T-helper 17 cell (primary cell): ENCODE results near the gene NLGN3. TPM values are rescaled to one million over a fixed set of nuclear protein-coding genes. Genes with fewer than 3 reads are reported as not detected.
"Not testable (repeated sequence)": the region's sequence is repeated elsewhere in the genome, so short reads cannot be mapped to it uniquely, and the experiment has no call there.

Source experiments
- ATAC-seq: fragments of 150-1000 bp; cut with Tn5 transposase; 2 replicates; pipeline ENCODE4 v1.10.0; 2021; ENCODE audit warnings: mild to moderate bottlenecking, moderate library complexity
- DNase-seq, 3 donors: peaks; one replicate each; pipeline versions ENCODE4 v3.0.0 to v3.0.0-alpha.2; 2020 to 2021
- H3K9me3 ChIP-seq: one replicate; pipeline ENCODE4 v1.7.0; 2013; ENCODE audit warnings: low read length, mild to moderate bottlenecking; ENCODE audit not compliant: control insufficient read depth, poor library complexity, severe bottlenecking
- H3K27ac Mint-ChIP-seq: one replicate; pipeline ENCODE4 v1.8.0; 2022; ENCODE audit warnings: mild to moderate bottlenecking, moderate library complexity, mixed read lengths
- H3K27me3 Mint-ChIP-seq: one replicate; pipeline ENCODE4 v1.8.0; 2022; ENCODE audit warnings: mixed read lengths
- H3K36me3 Mint-ChIP-seq: one replicate; pipeline ENCODE4 v1.8.0; 2022; ENCODE audit warnings: low read depth, mixed read lengths
- H3K4me1 Mint-ChIP-seq: one replicate; pipeline ENCODE4 v1.8.0; 2022; ENCODE audit warnings: mild to moderate bottlenecking, mixed read lengths
- H3K4me3 Mint-ChIP-seq: one replicate; pipeline ENCODE4 v1.8.0; 2022; ENCODE audit warnings: mild to moderate bottlenecking, moderate library complexity, mixed read lengths
- total RNA-seq, 4 donors: library from RNA in 2 of 4; stranded (reverse) in 2 of 4; gene quantifications; one replicate each; pipeline ENCODE4 v1.2.3 and lab custom pipeline; 2022 to 2026

Gene NLGN3
- total RNA-seq, 2 donors from 2014 or later: 2.9 to 4.2 TPM

- no peak for ATAC-seq
- Mint-ChIP-seq H3K27ac (no peak overlapping the region), H3K27me3 (no peaks in the 10 kb centered on the region), H3K4me3 (no peak overlapping the region), H3K4me1 (peaks cover 3% of the 10 kb centered on the region), H3K36me3 (no peaks in the 10 kb centered on the region)
- DNase-seq: no peak
- H3K9me3 ChIP-seq: no peaks in the 10 kb centered on the region
Measured at GRCh38 chrX:71167031-71167781, 22.6 kb downstream of the NLGN3 start.

GRCh38 chrX:71168134-71168533, 23.5 kb downstream of the NLGN3 start:
- Mint-ChIP-seq H3K27me3 (no peaks in the 10 kb centered on the region), H3K36me3 (no peaks in the 10 kb centered on the region), H3K4me1 (peaks cover 3% of the 10 kb centered on the region), H3K27ac (no peak overlapping the region), H3K4me3 (peak overlapping the region; percentile 15)
- DNase-seq: no peak
- ATAC-seq: no peak
- H3K9me3 ChIP-seq: no peaks in the 10 kb centered on the region

DNA sequence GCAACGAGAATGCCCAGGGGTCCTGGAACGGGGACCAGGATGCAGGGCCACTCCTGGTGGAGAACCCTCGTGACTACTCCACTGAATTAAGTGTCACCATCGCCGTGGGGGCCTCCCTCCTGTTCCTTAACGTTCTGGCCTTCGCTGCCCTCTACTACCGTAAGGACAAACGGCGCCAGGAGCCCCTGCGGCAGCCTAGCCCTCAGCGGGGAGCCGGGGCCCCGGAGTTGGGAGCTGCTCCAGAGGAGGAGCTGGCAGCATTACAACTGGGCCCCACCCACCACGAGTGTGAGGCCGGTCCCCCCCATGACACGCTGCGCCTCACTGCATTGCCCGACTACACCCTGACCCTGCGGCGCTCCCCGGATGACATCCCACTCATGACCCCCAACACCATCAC, 24.9 kb downstream of the NLGN3 start:
- H3K4me3 Mint-ChIP-seq: no peak overlapping the region
- DNase-seq (no peak), ATAC-seq (no peak)
- peaks cover 2% of the 10 kb centered on the region for H3K36me3 Mint-ChIP-seq
- H3K4me1 Mint-ChIP-seq: peaks cover 3% of the 10 kb centered on the region
- H3K9me3 ChIP-seq: no peaks in the 10 kb centered on the region
- H3K27ac Mint-ChIP-seq: no peak overlapping the region
- H3K27me3 Mint-ChIP-seq: no peaks in the 10 kb centered on the region

GRCh38 chrX:71170660-71171059, 26.0 kb downstream of the NLGN3 start:
- Mint-ChIP-seq H3K4me1 (peaks cover 3% of the 10 kb centered on the region), H3K27ac (no peak overlapping the region), H3K4me3 (no peak overlapping the region), H3K27me3 (no peaks in the 10 kb centered on the region), H3K36me3 (peaks cover 2% of the 10 kb centered on the region)
- no peaks in the 10 kb centered on the region for H3K9me3 ChIP-seq
- DNase-seq (no peak), ATAC-seq (no peak)

DNA sequence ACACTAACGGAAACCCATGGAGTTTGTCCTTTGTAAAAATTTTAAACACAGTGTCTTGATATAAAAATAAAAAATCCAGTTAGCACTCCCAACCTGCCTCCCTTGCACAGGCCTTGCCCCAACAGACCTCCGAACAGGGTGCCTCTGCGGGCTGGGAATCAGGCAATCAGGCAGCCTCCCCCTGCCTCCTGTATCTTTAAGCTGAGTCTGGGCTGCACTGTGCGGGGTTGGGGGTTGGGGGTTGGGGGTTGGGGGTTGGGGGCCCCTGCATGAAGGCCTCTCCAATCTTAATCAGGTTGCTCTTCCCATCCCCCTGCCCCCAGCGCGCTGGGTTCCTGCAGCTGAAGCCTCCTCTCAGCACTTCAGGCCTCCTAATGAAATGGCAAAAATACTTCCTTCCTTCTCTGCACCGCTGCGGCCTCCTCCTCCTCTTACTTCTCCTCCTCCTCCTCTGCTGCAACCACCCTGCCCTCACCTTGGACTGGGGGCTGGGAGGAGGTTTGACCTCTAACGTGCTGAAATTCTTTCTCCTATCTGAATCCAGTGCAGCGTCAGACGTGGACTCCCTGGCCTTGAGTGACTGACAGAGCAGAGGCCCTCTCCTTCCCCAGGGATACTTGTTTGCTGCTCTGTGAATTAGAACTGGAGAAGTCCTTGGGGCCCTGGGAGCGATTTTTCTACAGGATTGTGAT, 26.6 kb downstream of the NLGN3 start:
- H3K4me1 Mint-ChIP-seq: peaks cover 3% of the 10 kb centered on the region
- no peaks in the 10 kb centered on the region for H3K27me3 Mint-ChIP-seq
- DNase-seq (no peak), ATAC-seq (no peak)
- H3K4me3 Mint-ChIP-seq: no peak overlapping the region
- no peaks in the 10 kb centered on the region for H3K9me3 ChIP-seq
- H3K36me3 Mint-ChIP-seq: peaks cover 2% of the 10 kb centered on the region
- H3K27ac Mint-ChIP-seq: no peak overlapping the region

- DNase-seq (no peak), ATAC-seq (no peak)
- Mint-ChIP-seq H3K4me1 (peaks cover 3% of the 10 kb centered on the region), H3K4me3 (no peak overlapping the region), H3K27ac (no peak overlapping the region), H3K27me3 (no peaks in the 10 kb centered on the region), H3K36me3 (peaks cover 2% of the 10 kb centered on the region)
- no peaks in the 10 kb centered on the region for H3K9me3 ChIP-seq
Measured at GRCh38 chrX:71173440-71173839, 28.8 kb downstream of the NLGN3 start.

DNA sequence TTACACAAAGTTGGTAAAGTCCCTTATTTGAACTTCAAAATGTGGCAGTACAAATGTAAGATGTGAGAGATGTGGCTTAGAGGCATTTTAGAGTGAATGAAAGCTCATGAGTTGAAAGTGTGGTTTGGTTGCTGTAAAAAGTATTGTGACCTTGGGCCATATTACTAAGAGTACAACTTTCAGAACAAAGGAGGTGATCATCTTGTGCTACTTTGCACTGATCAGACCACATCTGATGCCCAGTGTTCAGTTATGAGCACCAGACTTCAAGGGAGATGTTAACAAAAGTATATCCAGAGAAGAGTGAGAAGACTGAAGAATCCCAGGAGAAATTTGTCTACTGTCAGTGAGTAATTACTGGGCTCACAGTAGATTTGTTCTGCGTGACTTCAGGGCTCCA, 30.2 kb downstream of the NLGN3 start:
- no peak for ATAC-seq

GRCh38 chrX:71175531-71175930, 30.9 kb downstream of the NLGN3 start:
- Mint-ChIP-seq H3K4me3 (no peak overlapping the region), H3K27ac (no peak overlapping the region), H3K36me3 (peaks cover 2% of the 10 kb centered on the region), H3K4me1 (peaks cover 2% of the 10 kb centered on the region), H3K27me3 (no peaks in the 10 kb centered on the region)
- H3K9me3 ChIP-seq: no peaks in the 10 kb centered on the region
- ATAC-seq (no peak), DNase-seq (no peak)

More for the DNA sequence above, 30.2 kb downstream of the NLGN3 start:
- Mint-ChIP-seq H3K4me1 (peaks cover 4% of the 10 kb centered on the region), H3K27ac (no peak overlapping the region), H3K36me3 (peaks cover 2% of the 10 kb centered on the region), H3K27me3 (no peaks in the 10 kb centered on the region), H3K4me3 (no peak overlapping the region)
- DNase-seq: no peak
- no peaks in the 10 kb centered on the region for H3K9me3 ChIP-seq

DNA sequence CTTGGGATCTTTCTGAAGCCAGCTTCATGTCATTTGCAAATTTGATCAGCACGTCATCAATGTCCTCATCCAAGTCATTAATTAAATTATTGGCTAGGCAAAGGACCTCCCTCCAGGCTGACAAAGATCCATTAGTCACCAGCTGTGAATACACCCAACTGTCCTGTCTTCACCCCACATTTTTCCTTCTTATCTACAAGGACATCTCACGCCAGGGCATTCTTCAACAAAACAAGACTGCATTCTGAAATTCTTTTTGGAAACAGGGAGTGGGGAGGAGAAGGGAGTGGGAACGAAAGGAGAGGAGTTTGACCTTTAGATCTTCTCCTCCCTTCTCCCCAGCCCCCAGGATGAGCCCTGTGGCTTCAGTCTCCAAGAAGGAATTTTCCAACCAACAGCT, 32.7 kb downstream of the NLGN3 start:
- H3K4me1 Mint-ChIP-seq: peaks cover 4% of the 10 kb centered on the region
- no peaks in the 10 kb centered on the region for H3K9me3 ChIP-seq
- H3K36me3 Mint-ChIP-seq: peaks cover 2% of the 10 kb centered on the region
- ATAC-seq: no peak
- H3K27ac Mint-ChIP-seq: no peak overlapping the region
- H3K4me3 Mint-ChIP-seq: no peak overlapping the region
- no peaks in the 10 kb centered on the region for H3K27me3 Mint-ChIP-seq
- no peak for DNase-seq

GRCh38 chrX:71178908-71179307, 34.3 kb downstream of the NLGN3 start:
- ATAC-seq (no peak), DNase-seq (no peak)
- H3K27me3 Mint-ChIP-seq: no peaks in the 10 kb centered on the region
- H3K36me3 Mint-ChIP-seq: no peaks in the 10 kb centered on the region
- H3K4me1 Mint-ChIP-seq: peaks cover 7% of the 10 kb centered on the region
- no peaks in the 10 kb centered on the region for H3K9me3 ChIP-seq
- no peak overlapping the region for H3K27ac Mint-ChIP-seq
- no peak overlapping the region for H3K4me3 Mint-ChIP-seq

DNA sequence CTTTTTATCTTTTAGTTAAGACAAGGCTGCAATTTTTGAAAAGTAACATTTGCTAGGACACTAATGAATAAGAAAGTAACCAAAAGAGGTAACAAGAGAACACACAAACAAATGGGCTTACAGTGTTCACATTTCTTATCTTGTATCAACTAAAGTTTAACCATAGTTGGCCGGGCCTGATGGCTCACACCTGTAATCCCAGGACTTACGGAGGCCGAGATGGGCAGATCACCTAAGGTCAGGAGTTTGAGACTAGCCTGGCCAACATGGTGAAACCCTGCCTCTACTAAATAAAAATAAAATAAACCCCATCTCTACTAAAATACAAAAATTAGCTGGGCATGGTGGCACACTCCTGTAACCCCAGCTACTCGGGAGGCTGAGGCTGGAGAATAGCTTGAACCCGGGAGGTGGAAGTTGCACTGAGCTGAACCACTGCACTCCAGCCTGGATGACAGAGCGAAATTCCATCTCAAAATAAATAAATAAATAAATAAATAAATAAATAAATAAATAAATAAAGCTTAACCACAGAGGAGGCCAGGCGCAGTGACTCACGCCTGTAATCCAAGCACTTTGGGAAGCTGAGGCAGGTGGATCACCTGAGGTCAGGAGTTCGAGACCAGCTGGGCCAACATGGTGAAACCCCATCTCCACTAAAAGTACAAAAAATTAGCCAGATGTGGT, 36.1 kb downstream of the NLGN3 start:
- ATAC-seq, H3K4me3 Mint-ChIP-seq, H3K4me1 Mint-ChIP-seq, DNase-seq, H3K36me3 Mint-ChIP-seq, H3K27me3 Mint-ChIP-seq, H3K9me3 ChIP-seq: not testable (repeated sequence)
- H3K27ac Mint-ChIP-seq: peak overlapping the region; percentile 21

DNA sequence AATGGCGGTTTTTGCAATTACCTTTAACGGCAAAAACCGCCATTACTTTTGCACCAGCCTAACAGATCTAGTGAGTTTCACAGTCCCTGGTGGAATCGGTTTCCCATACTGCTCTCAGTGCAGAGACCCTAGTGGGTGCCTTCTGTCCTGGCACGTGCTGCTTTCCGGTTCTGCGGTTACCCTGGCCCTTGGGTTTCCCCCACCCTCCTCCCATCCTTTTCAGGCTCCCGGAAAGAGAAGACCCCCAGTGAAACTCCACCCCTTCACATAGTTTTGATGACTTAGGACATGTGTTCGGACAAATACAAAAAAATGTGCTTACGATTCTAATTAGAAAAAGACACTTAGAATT, 36.9 kb downstream of the NLGN3 start:
- ATAC-seq: peak; percentile 63
- Mint-ChIP-seq H3K27me3 (no peaks in the 10 kb centered on the region), H3K36me3 (no peaks in the 10 kb centered on the region), H3K4me3 (peak overlapping the region; percentile 92), H3K27ac (peak overlapping the region; percentile 93), H3K4me1 (peaks cover 7% of the 10 kb centered on the region)
- peak; percentile 7 to 44 (median 27) for DNase-seq
- no peaks in the 10 kb centered on the region for H3K9me3 ChIP-seq

DNA sequence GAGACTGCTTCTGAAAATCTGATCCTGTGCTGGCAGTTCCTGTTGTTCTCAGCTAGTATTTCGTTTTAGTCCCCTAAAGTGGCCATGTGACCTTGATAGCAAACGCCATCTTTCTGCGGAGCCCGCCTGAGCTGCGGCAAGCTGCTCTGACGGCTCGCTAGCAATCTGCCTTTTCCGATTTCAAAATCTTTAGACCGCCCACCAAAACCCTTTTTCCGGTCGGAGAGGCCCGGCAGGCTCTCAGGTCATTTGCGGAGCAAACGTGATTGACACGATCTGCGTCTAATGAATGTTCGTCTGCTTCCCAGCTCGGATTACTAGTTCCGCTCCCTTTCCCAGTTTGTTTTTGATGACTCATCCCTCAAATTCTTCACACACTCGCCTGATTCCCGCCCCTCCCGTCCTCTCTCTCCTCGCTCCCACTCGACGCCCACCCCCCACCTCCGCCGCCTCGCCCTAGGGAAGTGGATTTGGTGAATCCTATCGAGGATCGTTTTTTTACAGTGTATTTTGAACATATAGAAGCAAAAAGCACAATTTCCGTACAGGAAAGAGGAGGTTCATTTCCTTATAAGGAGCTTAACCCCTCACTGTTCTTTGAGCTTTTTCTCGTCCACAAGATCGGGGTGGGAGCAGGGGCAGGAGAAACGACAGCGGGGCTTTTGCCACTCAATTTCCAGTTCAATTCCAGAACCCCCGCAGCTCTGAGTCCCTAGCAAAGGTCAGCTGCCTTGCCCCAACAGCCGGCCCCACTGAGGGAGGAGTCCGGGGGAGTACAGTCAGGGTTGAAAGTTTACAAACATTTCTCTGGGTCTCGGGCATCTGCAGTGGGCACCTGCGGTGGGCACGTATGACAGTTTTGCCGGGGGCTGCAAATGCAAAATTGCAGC, 37.5 kb downstream of the NLGN3 start:
- Mint-ChIP-seq H3K4me3 (peak overlapping the region; percentile 92), H3K36me3 (no peaks in the 10 kb centered on the region), H3K27ac (peak overlapping the region; percentile 93), H3K27me3 (no peaks in the 10 kb centered on the region), H3K4me1 (peaks cover 7% of the 10 kb centered on the region)
- no peaks in the 10 kb centered on the region for H3K9me3 ChIP-seq
- peak; percentile 94 for ATAC-seq
- DNase-seq: peak; percentile 58 to 71 (median 66)
